Mucosa of descending colon (tissue), 3 donors: ENCODE data around the gene MRPL16. TPM values are rescaled to one million over a fixed set of nuclear protein-coding genes. Genes with fewer than 3 reads are reported as not detected.

Experiments
- ATAC-seq: fragments of 200-7000 bp; cut with Tn5 transposase; one replicate; pipeline ENCODE4 v1.9.1; 2020; ENCODE audit warnings: mild to moderate bottlenecking, moderate library complexity
- DNase-seq, 3 donors: peaks; one replicate each; pipeline ENCODE4 v3.0.0-alpha.2; 2020
- H3K36me3 ChIP-seq: fragments of 200-600 bp; one replicate; pipeline ENCODE4 v1.8.0; 2021; ENCODE audit warnings: low read depth, mild to moderate bottlenecking
- H3K4me1 ChIP-seq: fragments of 200-600 bp; one replicate; pipeline ENCODE4 v1.8.0; 2021; ENCODE audit warnings: low read depth, mild to moderate bottlenecking
- H3K4me3 ChIP-seq: fragments of 200-600 bp; one replicate; pipeline ENCODE4 v1.8.0; 2021; ENCODE audit warnings: mild to moderate bottlenecking
- H3K9me3 ChIP-seq: fragments of 200-600 bp; one replicate; pipeline ENCODE4 v1.8.0; 2021; ENCODE audit warnings: mild to moderate bottlenecking
- CTCF ChIP-seq: fragments of 200-600 bp; IDR thresholded peaks from one replicate; pipeline ENCODE4 v1.8.0; 2022; ENCODE audit warnings: antibody characterized with exemption, mild to moderate bottlenecking
- intact Hi-C, 2 donors: fragments of 100-400 bp; cut with DNase I in 1 of 2; cut with micrococcal nuclease in 1 of 2; formaldehyde crosslinking; loops; one replicate each; pipeline versions ENCODE4 v1.11.0 to v1.11.1; 2022; cut with DNase I, micrococcal nuclease
- total RNA-seq, 3 donors: library from RNA; stranded (reverse); fragmentation: NEBNext Ultra II Directional in 2 of 3; extraction: Animal tissue kit (Norgen Biotek cat#: 25700) in 2 of 3; gene quantifications; one replicate each; pipeline versions ENCODE4 v1.2.1 to v1.2.4, GENCODE V29; 2021 to 2023
- donor health status: DM: no; HTN: no; CAD: no; lungs with moderate emphysema.
- donor health status: DM: no; HTN: no; CAD: no.
- donor health status: DM: no; HTN: yes; CAD: no.

The MRPL16 gene
- total RNA-seq, 3 donors from 2014 or later: 38.8 to 54.3 (median 51.5) TPM

GRCh38 chr11:59771605-59772004, 39.0 kb downstream of the MRPL16 start:
- no peak for TF ChIP-seq CTCF
- intact Hi-C loops: no loop called here
- Histone ChIP-seq H3K4me3 (no peak overlapping the region), H3K4me1 (peaks cover 10% of the 10 kb centered on the region), H3K9me3 (no peaks in the 10 kb centered on the region), H3K36me3 (peaks cover 3% of the 10 kb centered on the region)
- ATAC-seq (no peak), DNase-seq (no peak)

GRCh38 chr11:59770869-59771268, 39.7 kb downstream of the MRPL16 start:
- no peak for ATAC-seq
- H3K4me1 ChIP-seq: peaks cover 16% of the 10 kb centered on the region
- H3K36me3 ChIP-seq: peaks cover 3% of the 10 kb centered on the region
- no peak for TF ChIP-seq CTCF
- no peak overlapping the region for H3K4me3 ChIP-seq
- intact Hi-C loops: no loop called here
- no peak for DNase-seq
- no peaks in the 10 kb centered on the region for H3K9me3 ChIP-seq

- H3K4me1 ChIP-seq: peaks cover 22% of the 10 kb centered on the region
- peaks cover 3% of the 10 kb centered on the region for H3K36me3 ChIP-seq
- intact Hi-C loops: no loop called here
- no peak overlapping the region for H3K4me3 ChIP-seq
- H3K9me3 ChIP-seq: no peaks in the 10 kb centered on the region
- TF ChIP-seq CTCF: no peak
- DNase-seq: no peak
- ATAC-seq: no peak
These were observed 40.3 kb downstream of the MRPL16 start for GRCh38 chr11:59770319-59770718.

- Histone ChIP-seq H3K9me3 (no peaks in the 10 kb centered on the region), H3K4me1 (peaks cover 27% of the 10 kb centered on the region)
These were observed 40.8 kb downstream of the MRPL16 start for GRCh38 chr11:59769828-59770227.

GRCh38 chr11:59769111-59769510, 41.5 kb downstream of the MRPL16 start:
- Histone ChIP-seq H3K4me3 (no peak overlapping the region), H3K36me3 (peaks cover 3% of the 10 kb centered on the region), H3K4me1 (peaks cover 28% of the 10 kb centered on the region), H3K9me3 (no peaks in the 10 kb centered on the region)
- ATAC-seq (no peak), DNase-seq (no peak)
- no peak for TF ChIP-seq CTCF
- intact Hi-C loops: no loop called here

More at GRCh38 chr11:59769828-59770227, 40.8 kb downstream of the MRPL16 start:
- Histone ChIP-seq H3K4me3 (no peak overlapping the region), H3K36me3 (peaks cover 3% of the 10 kb centered on the region)
- intact Hi-C loops: no loop called here
- no peak for TF ChIP-seq CTCF
- DNase-seq (no peak), ATAC-seq (no peak)

- no peaks in the 10 kb centered on the region for H3K9me3 ChIP-seq
- H3K36me3 ChIP-seq: no peaks in the 10 kb centered on the region
- ATAC-seq (peak; percentile 72), DNase-seq (peak in 1 of 3 donors; percentile 32)
- intact Hi-C loops: no loop called here
- no peak for TF ChIP-seq CTCF
- no peak overlapping the region for H3K4me3 ChIP-seq
- peaks cover 28% of the 10 kb centered on the region for H3K4me1 ChIP-seq
These were observed 43.4 kb downstream of the MRPL16 start for GRCh38 chr11:59767225-59767611.
